Peyer's patch (tissue), 4 donors: ENCODE results near the gene SLX4IP.
"Not testable (repeated sequence)": the region's sequence is repeated elsewhere in the genome, so short reads cannot be mapped to it uniquely, and the experiment has no call there.

ENCODE experiments used
- POLR2A ChIP-seq, 2 donors: fragments of 450-650 bp; IDR thresholded peaks; one replicate each; pipeline ENCODE4 v1.5.1; 2017; ENCODE audit warnings: antibody characterized with exemption in 2 of 2, mild to moderate bottlenecking in 2 of 2, moderate library complexity in 2 of 2
- TF ChIP-seq, protein P1 (sequence below), 6 experiments: fragments of 450-650 bp in 4 of 6; fragments of 200-600 bp in 2 of 6; sonication (generic) in 1 of 6; IDR thresholded peaks; one replicate each; pipeline ENCODE4 v1.5.1; 2017 to 2019; ENCODE audit warnings: antibody characterized with exemption in 6 of 6, mild to moderate bottlenecking in 3 of 6, moderate library complexity in 1 of 6

DNA sequence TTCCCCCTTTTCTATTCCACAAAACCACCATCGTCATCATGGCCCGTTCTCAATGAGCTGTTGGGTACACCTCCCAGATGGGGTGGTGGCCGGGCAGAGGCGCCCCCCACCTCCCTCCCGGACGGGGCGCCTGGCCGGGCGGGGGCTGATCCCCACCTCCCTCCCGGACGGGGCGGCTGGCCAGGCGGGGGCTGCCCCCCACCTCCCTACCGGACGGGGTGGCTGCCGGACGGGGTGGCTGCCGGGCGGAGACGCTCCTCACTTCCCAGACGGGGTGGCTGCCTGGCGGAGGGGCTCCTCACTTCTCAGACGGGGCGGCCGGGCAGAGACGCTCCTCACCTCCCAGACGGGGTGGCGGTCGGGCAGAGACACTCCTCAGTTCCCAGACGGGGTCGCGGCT lies 40.4 kb upstream of the SLX4IP start:
- TF ChIP-seq, protein P1, sequence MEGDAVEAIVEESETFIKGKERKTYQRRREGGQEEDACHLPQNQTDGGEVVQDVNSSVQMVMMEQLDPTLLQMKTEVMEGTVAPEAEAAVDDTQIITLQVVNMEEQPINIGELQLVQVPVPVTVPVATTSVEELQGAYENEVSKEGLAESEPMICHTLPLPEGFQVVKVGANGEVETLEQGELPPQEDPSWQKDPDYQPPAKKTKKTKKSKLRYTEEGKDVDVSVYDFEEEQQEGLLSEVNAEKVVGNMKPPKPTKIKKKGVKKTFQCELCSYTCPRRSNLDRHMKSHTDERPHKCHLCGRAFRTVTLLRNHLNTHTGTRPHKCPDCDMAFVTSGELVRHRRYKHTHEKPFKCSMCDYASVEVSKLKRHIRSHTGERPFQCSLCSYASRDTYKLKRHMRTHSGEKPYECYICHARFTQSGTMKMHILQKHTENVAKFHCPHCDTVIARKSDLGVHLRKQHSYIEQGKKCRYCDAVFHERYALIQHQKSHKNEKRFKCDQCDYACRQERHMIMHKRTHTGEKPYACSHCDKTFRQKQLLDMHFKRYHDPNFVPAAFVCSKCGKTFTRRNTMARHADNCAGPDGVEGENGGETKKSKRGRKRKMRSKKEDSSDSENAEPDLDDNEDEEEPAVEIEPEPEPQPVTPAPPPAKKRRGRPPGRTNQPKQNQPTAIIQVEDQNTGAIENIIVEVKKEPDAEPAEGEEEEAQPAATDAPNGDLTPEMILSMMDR (IDR thresholded peaks at IDR 0.05), result not testable (repeated sequence)
- TF ChIP-seq POLR2A (IDR thresholded peaks at IDR 0.05), result not testable (repeated sequence)
